ES-I3 (cell line): Measurements from ENCODE around the gene CACNG1.
"Not testable (repeated sequence)": the region's sequence is repeated elsewhere in the genome, so short reads cannot be mapped to it uniquely, and the experiment has no call there.

Experiments used
- H3K36me3 ChIP-seq: 2 replicates; pipeline ENCODE4 v1.6.1; 2013; ENCODE audit warnings: mild to moderate bottlenecking, low read length, control low read depth, moderate library complexity; ENCODE audit not compliant: insufficient read depth
- H3K4me1 ChIP-seq: 2 replicates; pipeline ENCODE4 v1.6.1; 2013; ENCODE audit warnings: mild to moderate bottlenecking, control low read depth, low read length; ENCODE audit not compliant: insufficient read depth
- H3K9ac ChIP-seq: 2 replicates; pipeline ENCODE4 v1.6.1; 2013; ENCODE audit warnings: low read depth, mild to moderate bottlenecking, low read length, moderate library complexity
- H3K9me3 ChIP-seq: 2 replicates; pipeline ENCODE4 v1.6.1; 2013; ENCODE audit warnings: mild to moderate bottlenecking, low read length, moderate library complexity; ENCODE audit not compliant: control insufficient read depth, insufficient read depth

CACNG1 gene

DNA sequence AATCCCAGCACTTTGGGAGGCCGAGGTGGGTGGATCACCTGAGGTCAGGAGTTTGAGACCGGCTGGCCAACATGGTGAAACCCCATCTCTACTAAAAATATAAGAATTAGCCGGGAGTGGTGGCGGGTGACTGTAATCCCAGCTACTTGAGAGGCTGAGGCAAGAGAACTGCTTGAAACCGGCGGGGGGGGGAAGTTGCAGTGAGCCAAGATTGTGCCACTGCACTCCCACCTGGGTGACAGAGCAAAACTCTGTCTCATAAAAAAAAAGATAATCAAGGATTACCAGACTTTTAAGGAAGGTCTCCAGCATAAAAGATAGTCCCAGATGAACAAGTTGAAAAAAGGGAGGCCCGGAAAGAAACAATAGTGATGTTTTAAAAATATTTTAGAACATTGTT, 48.4 kb downstream of the CACNG1 start:
- not testable (repeated sequence) for H3K9ac ChIP-seq, H3K36me3 ChIP-seq, H3K9me3 ChIP-seq, H3K4me1 ChIP-seq

DNA sequence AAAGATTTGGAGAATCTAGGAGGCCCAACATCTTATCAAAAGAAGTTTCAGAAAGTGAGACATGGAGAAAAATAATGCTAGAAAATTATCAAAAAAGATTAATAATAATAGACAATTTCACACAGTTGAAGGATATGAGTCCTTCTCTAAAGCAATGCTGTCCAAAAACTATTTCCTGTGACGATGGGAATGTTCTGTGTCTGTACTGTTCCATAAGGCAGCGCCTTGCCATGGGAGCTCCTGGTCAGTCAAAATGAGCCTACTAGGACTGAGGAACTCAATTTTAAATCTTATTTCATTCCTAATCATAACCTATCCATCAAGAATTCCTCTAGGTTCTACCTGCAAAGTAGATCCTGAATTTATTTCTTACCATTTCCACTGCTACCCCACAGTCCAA, 49.0 kb downstream of the CACNG1 start:
- Histone ChIP-seq H3K36me3 (no peaks in the 10 kb centered on the region), H3K9ac (no peak overlapping the region), H3K9me3 (no peaks in the 10 kb centered on the region), H3K4me1 (no peaks in the 10 kb centered on the region)

DNA sequence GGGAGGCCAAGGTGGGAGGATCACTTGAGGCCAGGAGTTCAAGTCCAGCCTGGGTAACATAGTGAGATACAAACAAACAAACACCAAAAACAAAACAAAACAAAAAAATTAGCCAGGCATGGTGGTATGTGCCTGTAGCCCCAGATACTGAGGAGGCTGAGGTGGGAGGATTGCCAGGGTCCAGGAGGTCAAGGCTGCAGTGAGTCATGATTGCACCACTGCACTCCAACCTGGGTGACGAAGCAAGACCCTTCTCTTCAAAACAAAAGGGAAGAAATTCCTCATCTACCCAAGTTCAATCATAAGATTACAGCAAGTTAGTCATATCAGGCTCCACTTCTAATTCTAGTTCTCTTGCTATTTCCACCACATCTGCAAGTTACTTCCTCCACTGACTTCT, 50.9 kb downstream of the CACNG1 start:
- H3K4me1 ChIP-seq, H3K9ac ChIP-seq, H3K9me3 ChIP-seq, H3K36me3 ChIP-seq: not testable (repeated sequence)

DNA sequence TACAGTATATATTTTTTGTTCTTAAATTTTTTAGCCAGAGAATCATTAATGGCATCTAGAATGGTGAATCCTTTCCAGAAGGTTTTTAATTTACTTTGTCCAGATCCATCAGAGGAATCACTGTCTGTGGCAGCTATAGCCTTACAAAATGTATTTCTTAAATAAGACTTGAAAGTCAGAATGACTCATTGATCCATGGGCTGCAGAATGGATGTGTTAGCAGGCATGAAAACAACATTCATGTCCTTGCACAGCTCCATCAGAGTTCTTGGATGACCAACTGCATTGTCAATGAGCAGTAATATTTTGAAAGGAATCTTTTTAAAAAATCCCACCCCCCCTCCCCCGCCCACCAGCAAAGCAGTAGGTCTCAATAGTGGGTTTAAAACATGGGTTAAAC, 51.4 kb downstream of the CACNG1 start:
- Histone ChIP-seq H3K4me1 (no peaks in the 10 kb centered on the region), H3K9ac (no peak overlapping the region), H3K36me3 (no peaks in the 10 kb centered on the region), H3K9me3 (no peaks in the 10 kb centered on the region)

DNA sequence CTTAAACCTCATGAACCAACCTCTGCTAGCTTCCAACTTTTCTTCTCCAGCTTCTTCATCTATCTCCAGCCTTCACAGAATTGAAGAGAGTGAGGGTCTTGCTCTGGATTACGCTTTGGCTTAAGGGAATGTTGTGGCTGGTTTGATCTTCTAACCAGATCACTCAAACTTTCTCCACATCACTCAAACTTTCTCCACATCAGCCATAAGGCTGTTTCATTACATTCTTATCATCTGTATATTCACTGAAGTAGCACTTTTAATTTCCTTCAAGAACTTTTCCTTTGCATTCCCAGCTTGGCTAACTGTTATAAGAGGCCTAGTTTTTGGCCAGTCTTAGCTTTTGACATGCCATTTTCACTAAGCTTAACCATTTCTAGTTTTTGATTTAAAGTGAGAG, 52.3 kb downstream of the CACNG1 start:
- H3K9me3 ChIP-seq, result no peaks in the 10 kb centered on the region
- no peaks in the 10 kb centered on the region for H3K36me3 ChIP-seq
- H3K4me1 ChIP-seq, result no peaks in the 10 kb centered on the region
- H3K9ac ChIP-seq, result no peak overlapping the region

DNA sequence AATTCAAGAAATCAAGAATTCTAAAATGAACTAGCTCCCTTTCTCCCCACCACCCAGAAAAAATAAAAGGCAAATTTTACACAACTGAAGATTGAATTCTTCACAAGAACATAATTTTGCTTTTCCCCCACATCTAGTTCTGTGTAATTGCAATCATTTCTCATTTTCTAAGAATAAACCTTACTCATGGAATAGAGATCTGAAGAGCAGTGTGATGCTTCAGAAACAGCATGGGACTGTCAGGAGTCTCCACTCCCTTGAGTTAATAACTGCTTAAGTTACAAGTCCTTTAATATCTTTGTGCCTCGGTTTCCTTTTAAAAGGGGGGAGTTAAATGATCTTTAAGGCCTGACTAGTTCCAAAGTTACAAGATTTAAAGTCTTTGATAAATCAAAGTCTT, 53.7 kb downstream of the CACNG1 start:
- Histone ChIP-seq H3K36me3 (no peaks in the 10 kb centered on the region), H3K9me3 (no peaks in the 10 kb centered on the region), H3K9ac (no peak overlapping the region), H3K4me1 (no peaks in the 10 kb centered on the region)

DNA sequence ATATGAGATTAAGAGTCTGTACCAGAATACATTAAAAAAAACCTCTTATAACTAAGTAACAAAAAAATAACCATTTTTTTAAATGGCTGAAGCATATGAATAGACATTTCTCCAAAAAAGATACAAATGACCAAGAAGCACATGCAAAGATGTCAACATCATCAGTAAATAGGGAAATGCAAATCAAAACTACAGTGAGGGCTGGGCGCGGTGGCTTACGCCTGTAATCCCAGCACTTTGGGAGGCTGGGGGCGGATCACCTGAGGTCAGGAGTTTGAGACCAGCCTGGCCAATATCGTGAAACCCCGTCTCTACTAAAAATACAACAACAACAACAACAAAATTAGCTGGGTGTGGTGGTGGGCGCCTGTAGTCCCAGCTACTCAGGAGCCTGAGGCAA, 60.3 kb downstream of the CACNG1 start:
- not testable (repeated sequence) for H3K9ac ChIP-seq, H3K4me1 ChIP-seq, H3K9me3 ChIP-seq
- H3K36me3 ChIP-seq, result peaks cover 17% of the 10 kb centered on the region; the same call in 1 of the 2 replicates

DNA sequence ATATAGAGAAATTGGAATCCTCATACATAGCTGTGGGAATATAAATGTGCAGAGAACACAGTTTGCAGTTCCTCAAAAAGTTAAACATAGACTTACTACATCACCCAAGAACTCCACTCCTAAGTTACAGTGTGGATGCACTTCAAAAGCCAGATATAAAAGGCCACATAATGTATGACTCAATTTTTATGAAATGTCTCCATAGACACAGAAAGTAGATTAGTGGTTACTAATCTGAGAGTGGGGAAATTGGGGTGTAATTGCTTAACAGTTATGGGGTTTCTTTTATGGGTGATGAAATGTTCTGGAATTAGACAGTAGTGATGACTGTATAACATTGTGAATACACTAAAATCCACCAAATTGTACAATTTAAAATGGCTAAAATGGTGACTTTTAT, 60.9 kb downstream of the CACNG1 start:
- Histone ChIP-seq H3K9ac (no peak overlapping the region), H3K9me3 (no peaks in the 10 kb centered on the region), H3K4me1 (no peaks in the 10 kb centered on the region), H3K36me3 (peaks cover 17% of the 10 kb centered on the region; the same call in 1 of the 2 replicates)
